ENCODE data around the gene AMZ1. TPM values are rescaled to one million over a fixed set of nuclear protein-coding genes. Genes with fewer than 3 reads are reported as not detected.

AMZ1 gene
- total RNA-seq (1 to 10 TPM in 1 of 5 experiments, under 1 TPM in 4; 0.07 to 2.4 (median 0.80) TPM), polyA plus RNA-seq (under 1 TPM; 0.07 to 0.13 TPM), total RNA-seq (0.54 reads per million)

- DNase-seq (no peak), ATAC-seq (peak; percentile 28)
- Histone ChIP-seq H3K4me1 (ENCODE audit: control insufficient read depth in 2 of 2, insufficient read depth in 2 of 2, low read length in 2 of 2) (peaks cover 0 to 11% of the 10 kb centered on the region in 2 donors), H3K9me3 (ENCODE audit: control insufficient read depth in 2 of 3, low read length in 3 of 3) (no peaks in the 10 kb centered on the region), H3K27ac (ENCODE audit: low read depth, low read length) (no peak within 1 kb of the TSS), H3K36me3 (ENCODE audit: control insufficient read depth in 2 of 3, insufficient read depth in 3 of 3, low read length in 3 of 3) (no peaks in the 10 kb centered on the region), H3K4me3 (ENCODE audit: low read length) (no peak within 1 kb of the TSS), H3K27me3 (ENCODE audit: control insufficient read depth in 2 of 2, insufficient read depth in 2 of 2, low read length in 2 of 2) (peaks cover 7 to 11% of the 10 kb centered on the region in 2 donors)
- Mint-ChIP-seq H3K4me3 (peak within 1 kb of the TSS in 2 of 10 donors; percentile 25 to 51), H3K27me3 (peaks cover 25 to 49% (median 30%) of the 10 kb centered on the region in 5 donors), H3K27ac (no peak within 1 kb of the TSS), H3K9me3 (no peaks in the 10 kb centered on the region), H3K36me3 (no peaks in the 10 kb centered on the region), H3K4me1 (peaks cover 0 to 8% (median 5%) of the 10 kb centered on the region in 7 donors)
- CTCF ChIA-PET, result no interaction called here
- POLR2A ChIA-PET, result no interaction called here
- intact Hi-C loops (cut with micrococcal nuclease), result no loop called here
Measured at GRCh38 chr7:2687881-2688318, at the start of gene AMZ1. Gene AMZ1, plus strand, starts transcription at chr7:2688202. Its CDS starts 12,250 bp downstream, at chr7:2700452.

- no peak overlapping the region for H3K27ac ChIP-seq (ENCODE audit: low read depth, low read length)
Measured at GRCh38 chr7:2638224-2638991, 49.6 kb upstream of the AMZ1 start.

GRCh38 chr7:2639181-2639681 lies 48.8 kb upstream of the AMZ1 start:
- peak in 1 of 9 donors; percentile 5 for DNase-seq
- POLR2A ChIA-PET, result no interaction called here
- CTCF ChIA-PET, result no interaction called here

More at GRCh38 chr7:2638224-2638991, 49.6 kb upstream of the AMZ1 start:
- ChIA-PET CTCF (no interaction called here), POLR2A (no interaction called here)
- Histone ChIP-seq H3K36me3 (ENCODE audit: control insufficient read depth in 2 of 3, insufficient read depth in 3 of 3, low read length in 3 of 3) (no peaks in the 10 kb centered on the region), H3K4me3 (ENCODE audit: low read length) (no peak overlapping the region), H3K9me3 (ENCODE audit: control insufficient read depth in 2 of 3, low read length in 3 of 3) (no peaks in the 10 kb centered on the region), H3K4me1 (ENCODE audit: control insufficient read depth in 2 of 2, insufficient read depth in 2 of 2, low read length in 2 of 2) (peaks cover 0 to 4% of the 10 kb centered on the region in 2 donors), H3K27me3 (ENCODE audit: control insufficient read depth in 2 of 2, insufficient read depth in 2 of 2, low read length in 2 of 2) (no peaks in the 10 kb centered on the region)
- no peak overlapping the region for H3K27ac Mint-ChIP-seq
- no peaks in the 10 kb centered on the region for H3K9me3 Mint-ChIP-seq
- no peak overlapping the region for H3K4me3 Mint-ChIP-seq
- intact Hi-C loops (cut with micrococcal nuclease), result no loop called here
- H3K4me1 Mint-ChIP-seq, result peaks cover 0 to 13% (median 10%) of the 10 kb centered on the region in 7 donors
- peak in 1 of 9 donors; percentile 3 for DNase-seq
- no peak for ATAC-seq
- H3K36me3 Mint-ChIP-seq, result no peaks in the 10 kb centered on the region
- no peaks in the 10 kb centered on the region for H3K27me3 Mint-ChIP-seq

GRCh38 chr7:2639695-2640481 lies 48.1 kb upstream of the AMZ1 start:
- Mint-ChIP-seq H3K4me3 (no peak overlapping the region), H3K27me3 (no peaks in the 10 kb centered on the region), H3K9me3 (no peaks in the 10 kb centered on the region), H3K36me3 (no peaks in the 10 kb centered on the region), H3K4me1 (peaks cover 5 to 19% (median 10%) of the 10 kb centered on the region in 7 donors), H3K27ac (no peak overlapping the region)
- H3K27me3 ChIP-seq (ENCODE audit: control insufficient read depth in 2 of 2, insufficient read depth in 2 of 2, low read length in 2 of 2), result no peaks in the 10 kb centered on the region
- intact Hi-C loops (cut with micrococcal nuclease), result no loop called here
- peaks cover 8% of the 10 kb centered on the region in 2 donors for H3K4me1 ChIP-seq (ENCODE audit: control insufficient read depth in 2 of 2, insufficient read depth in 2 of 2, low read length in 2 of 2)
- ChIA-PET CTCF (no interaction called here), POLR2A (no interaction called here)
- H3K4me3 ChIP-seq (ENCODE audit: low read length), result no peak overlapping the region
- H3K27ac ChIP-seq (ENCODE audit: low read depth, low read length), result no peak overlapping the region
- no peak for ATAC-seq
- no peaks in the 10 kb centered on the region for H3K9me3 ChIP-seq (ENCODE audit: control insufficient read depth in 2 of 3, low read length in 3 of 3)
- H3K36me3 ChIP-seq (ENCODE audit: control insufficient read depth in 2 of 3, insufficient read depth in 3 of 3, low read length in 3 of 3), result no peaks in the 10 kb centered on the region
- peak in 1 of 9 donors; percentile 4 for DNase-seq

More at GRCh38 chr7:2639181-2639681, 48.8 kb upstream of the AMZ1 start:
- Mint-ChIP-seq H3K27me3 (no peaks in the 10 kb centered on the region), H3K36me3 (no peaks in the 10 kb centered on the region), H3K4me3 (no peak overlapping the region), H3K9me3 (no peaks in the 10 kb centered on the region), H3K4me1 (peaks cover under 1 to 14% (median 6%) of the 10 kb centered on the region in 7 donors), H3K27ac (no peak overlapping the region)
- Histone ChIP-seq H3K4me1 (ENCODE audit: control insufficient read depth in 2 of 2, insufficient read depth in 2 of 2, low read length in 2 of 2) (peaks cover under 1 to 1% of the 10 kb centered on the region in 2 donors), H3K9me3 (ENCODE audit: control insufficient read depth in 2 of 3, low read length in 3 of 3) (no peaks in the 10 kb centered on the region), H3K36me3 (ENCODE audit: control insufficient read depth in 2 of 3, insufficient read depth in 3 of 3, low read length in 3 of 3) (no peaks in the 10 kb centered on the region), H3K27me3 (ENCODE audit: control insufficient read depth in 2 of 2, insufficient read depth in 2 of 2, low read length in 2 of 2) (no peaks in the 10 kb centered on the region), H3K27ac (ENCODE audit: low read depth, low read length) (no peak overlapping the region), H3K4me3 (ENCODE audit: low read length) (no peak overlapping the region)
- intact Hi-C loops (cut with micrococcal nuclease), result no loop called here
- ATAC-seq, result no peak

- H3K9me3 Mint-ChIP-seq, result no peaks in the 10 kb centered on the region
- H3K27ac Mint-ChIP-seq, result no peak overlapping the region
- no peak overlapping the region for H3K27ac ChIP-seq (ENCODE audit: low read depth, low read length)
- no peaks in the 10 kb centered on the region for H3K9me3 ChIP-seq (ENCODE audit: control insufficient read depth in 2 of 3, low read length in 3 of 3)
- ChIA-PET POLR2A (no interaction called here), CTCF (no interaction called here)
- ATAC-seq (no peak), DNase-seq (no peak)
- H3K27me3 ChIP-seq (ENCODE audit: control insufficient read depth in 2 of 2, insufficient read depth in 2 of 2, low read length in 2 of 2), result no peaks in the 10 kb centered on the region
- peaks cover 10 to 21% (median 14%) of the 10 kb centered on the region in 7 donors for H3K4me1 Mint-ChIP-seq
- H3K4me3 Mint-ChIP-seq, result no peak overlapping the region
- intact Hi-C loops (cut with micrococcal nuclease), result no loop called here
- no peaks in the 10 kb centered on the region for H3K36me3 Mint-ChIP-seq
- no peaks in the 10 kb centered on the region for H3K27me3 Mint-ChIP-seq
- H3K4me3 ChIP-seq (ENCODE audit: low read length), result no peak overlapping the region
- H3K36me3 ChIP-seq (ENCODE audit: control insufficient read depth in 2 of 3, insufficient read depth in 3 of 3, low read length in 3 of 3), result no peaks in the 10 kb centered on the region
- H3K4me1 ChIP-seq (ENCODE audit: control insufficient read depth in 2 of 2, insufficient read depth in 2 of 2, low read length in 2 of 2), result peaks cover 13% of the 10 kb centered on the region in 2 donors
Measured at GRCh38 chr7:2640482-2640830, 47.5 kb upstream of the AMZ1 start.

- ATAC-seq, result no peak
- H3K27ac Mint-ChIP-seq, result no peak overlapping the region
- Histone ChIP-seq H3K4me1 (ENCODE audit: control insufficient read depth in 2 of 2, insufficient read depth in 2 of 2, low read length in 2 of 2) (peaks cover 17% of the 10 kb centered on the region in 2 donors), H3K9me3 (ENCODE audit: control insufficient read depth in 2 of 3, low read length in 3 of 3) (no peaks in the 10 kb centered on the region), H3K27me3 (ENCODE audit: control insufficient read depth in 2 of 2, insufficient read depth in 2 of 2, low read length in 2 of 2) (no peaks in the 10 kb centered on the region), H3K4me3 (ENCODE audit: low read length) (no peak overlapping the region), H3K27ac (ENCODE audit: low read depth, low read length) (no peak overlapping the region), H3K36me3 (ENCODE audit: control insufficient read depth in 2 of 3, insufficient read depth in 3 of 3, low read length in 3 of 3) (no peaks in the 10 kb centered on the region)
- DNase-seq, result no peak
- no peaks in the 10 kb centered on the region for H3K9me3 Mint-ChIP-seq
- H3K36me3 Mint-ChIP-seq, result no peaks in the 10 kb centered on the region
- POLR2A ChIA-PET, result no interaction called here
- no peaks in the 10 kb centered on the region for H3K27me3 Mint-ChIP-seq
- CTCF ChIA-PET, result no interaction called here
- intact Hi-C loops (cut with micrococcal nuclease), result no loop called here
- H3K4me1 Mint-ChIP-seq, result peaks cover 14 to 24% (median 17%) of the 10 kb centered on the region in 7 donors
- no peak overlapping the region for H3K4me3 Mint-ChIP-seq
Measured at GRCh38 chr7:2640846-2641316, 47.1 kb upstream of the AMZ1 start.
